Measurements from ENCODE around the gene TTLL7. TPM values are rescaled to one million over a fixed set of nuclear protein-coding genes. Genes with fewer than 3 reads are reported as not detected.

Gene TTLL7
- total and polyA plus RNA-seq, 2 donors (not counting 1 experiment from before 2014, with no cell fraction given), result 0.01 TPM; not detected in 1

DNA sequence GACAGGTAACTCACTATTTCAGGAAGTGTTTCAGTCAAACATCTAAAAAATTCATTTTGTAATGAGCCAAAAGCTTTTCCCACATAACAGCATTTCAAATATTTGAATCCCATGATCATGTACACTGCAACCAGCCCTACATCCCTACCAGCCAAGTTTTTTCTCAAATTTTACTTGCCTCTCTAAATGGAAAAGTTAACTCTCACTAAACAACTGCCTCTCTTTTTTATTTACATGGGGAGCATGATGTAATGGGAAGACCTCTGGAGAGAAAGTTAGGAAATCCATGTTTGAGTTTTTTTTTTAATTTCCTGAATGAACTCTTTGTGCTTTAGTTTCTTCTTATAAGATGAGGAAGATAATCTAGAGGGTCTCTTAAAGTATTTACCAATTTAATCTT, 70.5 kb downstream of the TTLL7 start:
- Histone ChIP-seq H3K27ac (ENCODE audit: low read length in 2 of 2) (no peak overlapping the region), H3K27me3 (replicated peaks in 1 of 4; ENCODE audit: control extremely low read depth in 1 of 4, control insufficient read depth in 3 of 4, insufficient read depth in 4 of 4, low read length in 3 of 4) (no peaks in the 10 kb centered on the region), H3K4me2 (replicated peaks; ENCODE audit: low read depth, low read length, poor library complexity, severe bottlenecking) (no peak overlapping the region), H3K4me3 (ENCODE audit: control extremely low read depth in 1 of 5, extremely low read depth in 1 of 5, insufficient read depth in 1 of 5, low read depth in 2 of 5, low read length in 4 of 5) (no peak overlapping the region), H3K9me3 (ENCODE audit: control extremely low read depth in 1 of 3, control insufficient read depth in 2 of 3, insufficient read depth in 1 of 3, low read length in 2 of 3) (no peaks in the 10 kb centered on the region), H3K79me2 (ENCODE audit: control insufficient read depth, insufficient read depth, low read length) (no peaks in the 10 kb centered on the region), H3K36me3 (replicated peaks in 1 of 2; ENCODE audit: control extremely low read depth in 1 of 2, control insufficient read depth in 1 of 2, extremely low read depth in 1 of 2, insufficient read depth in 2 of 2, low read length in 1 of 2) (no peaks in the 10 kb centered on the region), H3K4me1 (ENCODE audit: control insufficient read depth in 2 of 2, insufficient read depth in 2 of 2, low read length in 2 of 2) (no peaks in the 10 kb centered on the region), H2AFZ (ENCODE audit: insufficient read depth, low read depth, low read length, poor library complexity, severe bottlenecking) (no peak overlapping the region), H3K9ac (ENCODE audit: low read length) (no peak overlapping the region), H4K20me1 (ENCODE audit: control insufficient read depth, insufficient read depth, low read length, poor library complexity, severe bottlenecking) (no peaks in the 10 kb centered on the region)
- ATAC-seq (ENCODE audit: low read depth) (no peak), DNase-seq (no peak)
- H3K4me1 Mint-ChIP-seq, result no peaks in the 10 kb centered on the region
- no peaks in the 10 kb centered on the region for H3K27me3 Mint-ChIP-seq
- no peaks in the 10 kb centered on the region for H3K9me3 Mint-ChIP-seq (ENCODE audit: insufficient read depth)
- H3K4me3 Mint-ChIP-seq, result no peak overlapping the region
- ChIA-PET CTCF (interaction anchor here (1.1 to 2.7 kb wide), 3 partner anchors 9 to 825 kb away, joined by 4 to 12 read pairs (median 5); no protein-coding TSS in a partner anchor), POLR2A (no interaction called here)
- TF ChIP-seq, protein P1, sequence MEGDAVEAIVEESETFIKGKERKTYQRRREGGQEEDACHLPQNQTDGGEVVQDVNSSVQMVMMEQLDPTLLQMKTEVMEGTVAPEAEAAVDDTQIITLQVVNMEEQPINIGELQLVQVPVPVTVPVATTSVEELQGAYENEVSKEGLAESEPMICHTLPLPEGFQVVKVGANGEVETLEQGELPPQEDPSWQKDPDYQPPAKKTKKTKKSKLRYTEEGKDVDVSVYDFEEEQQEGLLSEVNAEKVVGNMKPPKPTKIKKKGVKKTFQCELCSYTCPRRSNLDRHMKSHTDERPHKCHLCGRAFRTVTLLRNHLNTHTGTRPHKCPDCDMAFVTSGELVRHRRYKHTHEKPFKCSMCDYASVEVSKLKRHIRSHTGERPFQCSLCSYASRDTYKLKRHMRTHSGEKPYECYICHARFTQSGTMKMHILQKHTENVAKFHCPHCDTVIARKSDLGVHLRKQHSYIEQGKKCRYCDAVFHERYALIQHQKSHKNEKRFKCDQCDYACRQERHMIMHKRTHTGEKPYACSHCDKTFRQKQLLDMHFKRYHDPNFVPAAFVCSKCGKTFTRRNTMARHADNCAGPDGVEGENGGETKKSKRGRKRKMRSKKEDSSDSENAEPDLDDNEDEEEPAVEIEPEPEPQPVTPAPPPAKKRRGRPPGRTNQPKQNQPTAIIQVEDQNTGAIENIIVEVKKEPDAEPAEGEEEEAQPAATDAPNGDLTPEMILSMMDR (IDR thresholded peaks at IDR 0.05), result no peak
- no peak for TF ChIP-seq EZH2 (IDR thresholded peaks at IDR 0.05; ENCODE audit: borderline replicate concordance, insufficient read depth, low read depth, low read length, poor library complexity, severe bottlenecking)
- no peak overlapping the region for H3K27ac Mint-ChIP-seq
- intact Hi-C loops (cut with micrococcal nuclease), result no loop called here

DNA sequence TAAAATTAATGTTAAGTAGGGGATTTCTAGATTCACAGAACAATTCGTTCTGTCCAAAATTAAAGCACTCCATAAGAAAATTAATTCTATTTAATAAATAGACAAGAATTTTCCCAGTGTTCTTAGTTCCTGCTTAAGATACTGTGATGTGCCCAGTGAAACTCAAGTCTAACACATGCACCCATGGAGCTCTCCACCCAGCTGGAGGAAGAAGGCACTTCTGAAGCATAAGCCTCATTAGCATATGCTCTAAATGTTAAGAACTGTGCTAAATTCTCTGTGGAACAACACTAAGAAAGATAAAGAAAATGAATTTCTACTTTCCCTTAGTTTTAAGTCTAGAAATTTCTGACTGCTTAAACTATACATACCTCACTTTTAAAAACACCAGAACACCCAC, 71.2 kb downstream of the TTLL7 start:
- intact Hi-C loops (cut with micrococcal nuclease), result no loop called here
- CTCF ChIA-PET, result interaction anchor here (0.7 to 1.2 kb wide), 4 partner anchors 195 to 1196 kb away, joined by 3 to 5 read pairs (median 4); no protein-coding TSS in a partner anchor

More for the DNA sequence above, 71.2 kb downstream of the TTLL7 start:
- H2AFZ ChIP-seq (ENCODE audit: insufficient read depth, low read depth, low read length, poor library complexity, severe bottlenecking), result no peak overlapping the region
- H3K79me2 ChIP-seq (ENCODE audit: control insufficient read depth, insufficient read depth, low read length), result no peaks in the 10 kb centered on the region
- H3K36me3 ChIP-seq (replicated peaks in 1 of 2; ENCODE audit: control extremely low read depth in 1 of 2, control insufficient read depth in 1 of 2, extremely low read depth in 1 of 2, insufficient read depth in 2 of 2, low read length in 1 of 2), result no peaks in the 10 kb centered on the region
- WGBS (ENCODE audit: insufficient coverage), result no CpG with 5 or more reads among the region's 1 CpG
- Mint-ChIP-seq H3K9me3 (ENCODE audit: insufficient read depth) (no peaks in the 10 kb centered on the region), H3K4me3 (no peak overlapping the region), H3K27me3 (no peaks in the 10 kb centered on the region), H3K4me1 (no peaks in the 10 kb centered on the region), H3K27ac (no peak overlapping the region)
- POLR2A ChIA-PET, result no interaction called here
- DNase-seq, result no peak
- H3K4me3 ChIP-seq (ENCODE audit: control extremely low read depth in 1 of 5, extremely low read depth in 1 of 5, insufficient read depth in 1 of 5, low read depth in 2 of 5, low read length in 4 of 5), result no peak overlapping the region
- H3K9me3 ChIP-seq (ENCODE audit: control extremely low read depth in 1 of 3, control insufficient read depth in 2 of 3, insufficient read depth in 1 of 3, low read length in 2 of 3), result no peaks in the 10 kb centered on the region
- H3K27me3 ChIP-seq (replicated peaks in 1 of 4; ENCODE audit: control extremely low read depth in 1 of 4, control insufficient read depth in 3 of 4, insufficient read depth in 4 of 4, low read length in 3 of 4), result no peaks in the 10 kb centered on the region
- no peaks in the 10 kb centered on the region for H3K4me1 ChIP-seq (ENCODE audit: control insufficient read depth in 2 of 2, insufficient read depth in 2 of 2, low read length in 2 of 2)
- no peak for ATAC-seq (ENCODE audit: low read depth)
- no peak overlapping the region for H3K4me2 ChIP-seq (replicated peaks; ENCODE audit: low read depth, low read length, poor library complexity, severe bottlenecking)
- no peak overlapping the region for H3K9ac ChIP-seq (ENCODE audit: low read length)
- H4K20me1 ChIP-seq (ENCODE audit: control insufficient read depth, insufficient read depth, low read length, poor library complexity, severe bottlenecking), result no peaks in the 10 kb centered on the region
- no peak overlapping the region for H3K27ac ChIP-seq (ENCODE audit: low read length in 2 of 2)
- no peak for TF ChIP-seq EZH2 (IDR thresholded peaks at IDR 0.05; ENCODE audit: borderline replicate concordance, insufficient read depth, low read depth, low read length, poor library complexity, severe bottlenecking)
- TF ChIP-seq, protein P1 (IDR thresholded peaks at IDR 0.05), result no peak

All from B cell (primary cell).